GM12878 (cell line): ENCODE data around the gene DHX34. TPM values are rescaled to one million over a fixed set of nuclear protein-coding genes. Genes with fewer than 3 reads are reported as not detected.
A peak's percentile ranks its signal among the peaks of the same experiment; 100 is the strongest.

Source experiments
- ATAC-seq: fragments of 200-7000 bp; cut with Tn5 transposase; 3 replicates; pipeline ENCODE4 v1.9.1; 2020; ENCODE audit warnings: mild to moderate bottlenecking, moderate library complexity
- BruUV-seq: library from RNA; stranded (reverse); fragments of 400-500 nt; replicated peaks from 2 replicates; lab custom pipeline; 2021; lab: Mats Ljungman, UMichigan
- CTCF ChIA-PET: fragments of 300-600 bp; sonication (Branson Sonifier 250); formaldehyde crosslinking; extraction: SDS; loops from one replicate; lab custom pipeline; 2021; ENCODE audit warnings: inconsistent platforms; lab: Yijun Ruan, JAX
- POLR2A ChIA-PET: fragments of 350-600 bp; formaldehyde crosslinking; extraction: SDS; loops from one replicate; lab custom pipeline; 2021; ENCODE audit warnings: inconsistent platforms; lab: Charles Lee
- RAD21 ChIA-PET: fragments of 300-600 bp; sonication (Branson Sonifier 250); formaldehyde crosslinking; loops from one replicate; lab custom pipeline; 2023; ENCODE audit warnings: antibody characterized with exemption; ENCODE audit not compliant: unreplicated experiment; lab: Charles Lee
- SMC1A ChIA-PET: fragments of 300-600 bp; sonication (Branson Sonifier 250); formaldehyde crosslinking; loops from one replicate; lab custom pipeline; 2023; ENCODE audit not compliant: unreplicated experiment, uncharacterized antibody; lab: Charles Lee
- DNase-seq: peaks from one replicate; pipeline ENCODE4 v3.0.0-alpha.2; 2011; ENCODE audit warnings: low read depth, low spot score
- FAIRE-seq: peaks from 3 replicates; lab custom pipeline; 2011; peaks lifted over from hg19 to GRCh38; lab: Jason Lieb, UNC
- H2AFZ ChIP-seq: 2 replicates; pipeline ENCODE4 v1.6.0; 2011; ENCODE audit warnings: low read depth, low read length, control low read depth; ENCODE audit not compliant: control insufficient read depth
- H3K27ac ChIP-seq: 2 replicates; pipeline ENCODE4 v1.5.1; 2011; ENCODE audit warnings: control low read depth; ENCODE audit not compliant: control insufficient read depth, insufficient read depth
- H3K27me3 ChIP-seq, 2 experiments: replicated peaks in 1 of 2; 2 replicates each; pipeline versions ENCODE4 v1.6.0 to v1.6.1; 2011; ENCODE audit warnings: low read length in 1 of 2; ENCODE audit not compliant: control insufficient read depth in 2 of 2, insufficient read depth in 2 of 2
- H3K36me3 ChIP-seq, 2 experiments: 2 replicates each; pipeline ENCODE4 v1.5.1; 2011; ENCODE audit warnings: low read length in 1 of 2; ENCODE audit not compliant: control insufficient read depth in 2 of 2, insufficient read depth in 2 of 2
- H3K4me1 ChIP-seq: 2 replicates; pipeline ENCODE4 v1.6.1; 2011; ENCODE audit warnings: mild to moderate bottlenecking, low read length, moderate library complexity, mixed read lengths; ENCODE audit not compliant: control insufficient read depth, insufficient read depth
- H3K4me2 ChIP-seq: 2 replicates; pipeline ENCODE4 v1.6.0; 2011; ENCODE audit warnings: control low read depth; ENCODE audit not compliant: control insufficient read depth, insufficient read depth
- H3K4me3 ChIP-seq: fragments of 200-600 bp; sonication (generic); 2 replicates; pipeline ENCODE4 v1.5.1; 2016
- H3K79me2 ChIP-seq: 2 replicates; pipeline ENCODE4 v1.6.0; 2011; ENCODE audit warnings: low read length; ENCODE audit not compliant: control insufficient read depth, insufficient read depth
- H3K9ac ChIP-seq: 2 replicates; pipeline ENCODE4 v1.8.0; 2011; ENCODE audit warnings: low read length, control low read depth, mixed read lengths; ENCODE audit not compliant: control insufficient read depth, insufficient read depth
- H3K9me3 ChIP-seq: replicated peaks from 3 replicates; pipeline ENCODE4 v1.5.1; 2011; ENCODE audit warnings: mild to moderate bottlenecking, low read length; ENCODE audit not compliant: control insufficient read depth, insufficient read depth
- H4K20me1 ChIP-seq: 2 replicates; pipeline ENCODE4 v1.6.0; 2011; ENCODE audit not compliant: control insufficient read depth, insufficient read depth
- CEBPB ChIP-seq, 2 experiments: fragments of 150-350 bp in 1 of 2; IDR thresholded peaks; 2 replicates each; pipeline ENCODE4 v1.6.1; 2012 to 2014; ENCODE audit warnings: low read depth in 2 of 2, low read length in 2 of 2, borderline replicate concordance in 1 of 2, inconsistent platforms in 1 of 2
- PAX5 ChIP-seq: IDR thresholded peaks from 2 replicates; pipeline ENCODE4 v1.6.1; 2011; ENCODE audit warnings: low read depth, low read length, borderline replicate concordance
- WGBS: methylation state at CpG from one replicate; pipeline ENCODE4 v1.1.6; 2016; ENCODE audit warnings: low lambda C conversion rate; ENCODE audit not compliant: insufficient replicate concordance, insufficient coverage; ENCODE audit errors: missing lambda C conversion rate; 5-methylcytosine and 5-hydroxymethylcytosine counted together
- in situ Hi-C: fragments of 300-500 bp; cut with MboI; formaldehyde crosslinking; loops from 9 replicates; pipeline ENCODE4 v1.14.3; 2018; ENCODE audit warnings: mixed read lengths
- intact Hi-C: fragments of 100-400 bp; cut with micrococcal nuclease; formaldehyde crosslinking; loops from one replicate; pipeline ENCODE4 v1.14.2; 2022; ENCODE audit not compliant: unreplicated experiment
- polyA plus RNA-seq, 11 experiments: library from polyadenylated mRNA; depleted of rRNA in 4 of 11; unstranded in 6 of 11; stranded (reverse) in 5 of 11; fragments of >200 nt; fragmentation: Nextera tagmentation in 4 of 11; fragmentation: Illumina TruSeq in 1 of 11; extraction: Ambion mirVana in 4 of 11; extraction: Trizol in 1 of 11; gene quantifications; 1 replicate in 1 of 11; 2 replicates in 10 of 11; pipeline versions ENCODE4 v1.2.1 to v1.2.3, GENCODE V29; 2011 to 2016; ENCODE audit warnings: inconsistent platforms in 2 of 11, missing spikeins in 2 of 11, low read depth in 1 of 11
- total RNA-seq, 4 experiments: library from RNA; depleted of rRNA in 3 of 4; stranded (reverse); fragments of >200 nt in 3 of 4; fragmentation: Illumina TruSeq in 1 of 4; extraction: Trizol in 1 of 4; gene quantifications; 2 replicates each; pipeline versions ENCODE4 v1.2.1 to v1.2.3, GENCODE V29; 2013 to 2021
- TF ChIP-seq, protein P1 (sequence below): fragments of 450-650 bp; IDR thresholded peaks from 2 replicates; pipeline ENCODE4 v1.6.1; 2016; ENCODE audit warnings: mild to moderate bottlenecking

Gene DHX34
- total and polyA plus RNA-seq, 10 of the 15 experiments (the other 5 are each of a cell fraction or from before 2014, with no cell fraction given), result 0.19 to 16.9 (median 10.5) TPM

DNA sequence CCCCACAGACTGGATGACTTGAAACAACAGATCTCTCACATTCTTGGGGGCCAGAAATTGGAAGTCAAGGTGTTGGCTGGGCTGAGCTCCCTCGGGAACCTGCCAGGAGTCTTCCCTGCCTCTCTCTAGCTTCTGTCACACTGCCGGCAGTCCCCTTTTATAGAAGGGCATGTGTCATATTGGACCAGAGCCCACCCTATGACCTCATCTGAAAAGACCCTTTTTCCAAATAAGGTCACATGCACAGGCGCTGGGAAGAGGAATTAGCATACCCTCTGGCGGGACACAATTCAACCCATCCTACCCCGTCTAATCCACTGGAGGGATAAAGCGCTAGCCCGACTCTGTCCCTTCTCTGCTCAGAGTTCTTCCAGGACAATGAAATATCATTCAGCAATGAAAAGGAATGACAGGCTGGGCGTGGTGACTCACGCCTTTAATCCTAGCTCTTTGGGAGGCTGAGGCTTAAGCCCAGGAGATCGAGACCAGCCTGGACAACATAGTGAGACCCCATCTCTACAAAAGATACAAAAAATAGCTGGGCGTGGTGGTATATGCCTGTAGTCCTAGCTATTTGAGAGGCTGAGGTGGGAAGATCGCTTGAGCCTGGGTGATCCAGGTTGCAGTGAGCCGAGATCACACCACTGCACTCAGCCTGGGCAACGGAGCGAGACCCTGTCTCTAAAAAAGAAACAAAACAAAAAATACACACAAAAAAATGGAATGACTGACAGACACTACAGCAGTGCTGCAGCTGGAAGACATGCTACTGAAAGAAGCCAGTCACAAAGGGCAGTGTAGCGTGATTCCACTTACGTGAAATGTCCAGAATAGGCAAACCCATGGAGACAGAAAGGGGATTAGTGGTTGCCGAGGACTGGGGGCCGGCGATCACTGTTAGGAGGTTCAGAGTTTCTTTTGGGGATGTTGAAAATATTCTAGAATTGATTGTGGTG is 41.7 kb downstream of the DHX34 start:
- CTCF ChIA-PET, result interaction anchor here (0.6 to 3.4 kb wide), 27 partner anchors 8 to 479 kb away, joined by 3 to 83 read pairs (median 4); partner anchors contain the start of gene DHX34
- no TSS peak for BruUV-seq
- no peak for TF ChIP-seq CEBPB (IDR thresholded peaks at IDR 0.05; ENCODE audit: borderline replicate concordance in 1 of 2, low read depth in 2 of 2, low read length in 2 of 2)
- TF ChIP-seq PAX5, result peak; percentile 52; the same call in 1 of the 2 replicates
- TF ChIP-seq, protein P1, sequence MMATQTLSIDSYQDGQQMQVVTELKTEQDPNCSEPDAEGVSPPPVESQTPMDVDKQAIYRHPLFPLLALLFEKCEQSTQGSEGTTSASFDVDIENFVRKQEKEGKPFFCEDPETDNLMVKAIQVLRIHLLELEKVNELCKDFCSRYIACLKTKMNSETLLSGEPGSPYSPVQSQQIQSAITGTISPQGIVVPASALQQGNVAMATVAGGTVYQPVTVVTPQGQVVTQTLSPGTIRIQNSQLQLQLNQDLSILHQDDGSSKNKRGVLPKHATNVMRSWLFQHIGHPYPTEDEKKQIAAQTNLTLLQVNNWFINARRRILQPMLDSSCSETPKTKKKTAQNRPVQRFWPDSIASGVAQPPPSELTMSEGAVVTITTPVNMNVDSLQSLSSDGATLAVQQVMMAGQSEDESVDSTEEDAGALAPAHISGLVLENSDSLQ, result peak; percentile 57

More for the DNA sequence above, 41.7 kb downstream of the DHX34 start:
- ChIA-PET SMC1A (interaction anchor here (0.7 to 3.1 kb wide), 9 partner anchors 38 to 116 kb away, joined by 3 to 28 read pairs (median 5); partner anchors contain the start of genes C5AR1, DHX34 and INAFM1), POLR2A (no interaction called here), RAD21 (interaction anchor here (0.8 to 3.4 kb wide), 12 partner anchors 37 to 180 kb away, joined by 3 to 21 read pairs (median 4); partner anchors contain the start of genes C5AR1 and DHX34)
- H3K27ac ChIP-seq, result no peak overlapping the region
- FAIRE-seq (no peak), ATAC-seq (peak; percentile 71), DNase-seq (no peak)
- H2AFZ ChIP-seq, result no peak overlapping the region
- WGBS, result 43% methylated on average over 20 of the region's 20 CpGs
- H4K20me1 ChIP-seq, result no peaks in the 10 kb centered on the region
- H3K9ac ChIP-seq, result no peak overlapping the region
- no peaks in the 10 kb centered on the region for H3K79me2 ChIP-seq
- no peaks in the 10 kb centered on the region for H3K27me3 ChIP-seq
- intact Hi-C loops (loop anchor here (1.0 to 5.0 kb wide), 4 partner anchors 36 to 102 kb away; partner anchors contain the start of gene DHX34), in situ Hi-C loops (no loop called here)
- no peaks in the 10 kb centered on the region for H3K4me1 ChIP-seq
- H3K9me3 ChIP-seq, result no peaks in the 10 kb centered on the region
- no peak overlapping the region for H3K4me3 ChIP-seq
- no peaks in the 10 kb centered on the region for H3K36me3 ChIP-seq
- peak overlapping the region; percentile 34; the same call in 1 of the 2 replicates for H3K4me2 ChIP-seq
